Measurements from ENCODE around the gene TRIM28. TPM values are rescaled to one million over a fixed set of nuclear protein-coding genes. Genes with fewer than 3 reads are reported as not detected.

TRIM28 gene
- 981 TPM for polyA plus RNA-seq (2012; ENCODE audit: insufficient read length, low read depth)

GRCh38 chr19:58543826-58544590 is at the start of gene TRIM28:
TSS of gene TRIM28 (plus strand) at chr19:58544064. CDS start at chr19:58544758, 694 bp downstream.
- TF ChIP-seq REST (IDR thresholded peaks at IDR 0.05; ENCODE audit: insufficient read depth in 1 of 2, low read depth in 2 of 2, low read length in 2 of 2) (peak in 1 of 2 experiments; percentile 68; a peak in 1 of 4 replicates), TAF1 (IDR thresholded peaks at IDR 0.05; ENCODE audit: borderline replicate concordance, insufficient read depth, low read length) (peak; percentile 93), SIN3A (IDR thresholded peaks at IDR 0.05; ENCODE audit: borderline replicate concordance, insufficient read depth, low read length) (peak; percentile 73; the same call in 1 of the 2 replicates), FOXP2 (optimal IDR thresholded peaks at IDR 0.05; ENCODE audit: borderline replicate concordance, extremely low read depth, extremely low read length, insufficient read depth) (peak; percentile 12), POLR2AphosphoS5 (IDR thresholded peaks at IDR 0.05; ENCODE audit: low read depth, low read length) (peak; percentile 97)

GRCh38 chr19:58497634-58498170 is 46.2 kb upstream of the TRIM28 start:
- TF ChIP-seq REST (IDR thresholded peaks at IDR 0.05; ENCODE audit: insufficient read depth in 1 of 2, low read depth in 2 of 2, low read length in 2 of 2) (no peak), SIN3A (IDR thresholded peaks at IDR 0.05; ENCODE audit: borderline replicate concordance, insufficient read depth, low read length) (no peak), FOXP2 (optimal IDR thresholded peaks at IDR 0.05; ENCODE audit: borderline replicate concordance, extremely low read depth, extremely low read length, insufficient read depth) (no peak), POLR2AphosphoS5 (IDR thresholded peaks at IDR 0.05; ENCODE audit: low read depth, low read length) (no peak)

GRCh38 chr19:58498316-58499020 is 45.4 kb upstream of the TRIM28 start:
- TF ChIP-seq TAF1 (IDR thresholded peaks at IDR 0.05; ENCODE audit: borderline replicate concordance, insufficient read depth, low read length) (no peak), FOXP2 (optimal IDR thresholded peaks at IDR 0.05; ENCODE audit: borderline replicate concordance, extremely low read depth, extremely low read length, insufficient read depth) (no peak), SIN3A (IDR thresholded peaks at IDR 0.05; ENCODE audit: borderline replicate concordance, insufficient read depth, low read length) (no peak), POLR2AphosphoS5 (IDR thresholded peaks at IDR 0.05; ENCODE audit: low read depth, low read length) (no peak), REST (IDR thresholded peaks at IDR 0.05; ENCODE audit: insufficient read depth in 1 of 2, low read depth in 2 of 2, low read length in 2 of 2) (no peak)

GRCh38 chr19:58499021-58499927 is 44.6 kb upstream of the TRIM28 start:
- TF ChIP-seq SIN3A (IDR thresholded peaks at IDR 0.05; ENCODE audit: borderline replicate concordance, insufficient read depth, low read length) (no peak; the same call in 1 of the 2 replicates), REST (IDR thresholded peaks at IDR 0.05; ENCODE audit: insufficient read depth in 1 of 2, low read depth in 2 of 2, low read length in 2 of 2) (peak in 1 of 2 experiments; percentile 53; a peak in 1 of 4 replicates), POLR2AphosphoS5 (IDR thresholded peaks at IDR 0.05; ENCODE audit: low read depth, low read length) (peak; percentile 58), TAF1 (IDR thresholded peaks at IDR 0.05; ENCODE audit: borderline replicate concordance, insufficient read depth, low read length) (peak; percentile 60; the same call in 1 of the 2 replicates), FOXP2 (optimal IDR thresholded peaks at IDR 0.05; ENCODE audit: borderline replicate concordance, extremely low read depth, extremely low read length, insufficient read depth) (peak; percentile 98)

Data from PFSK-1 (cell line).